Breast epithelium (tissue), 4 donors: Measurements from ENCODE around the gene IRF2BP2. TPM values are rescaled to one million over a fixed set of nuclear protein-coding genes. Genes with fewer than 3 reads are reported as not detected.
"Not testable (repeated sequence)": the region's sequence is repeated elsewhere in the genome, so short reads cannot be mapped to it uniquely, and the experiment has no call there.

Source experiments
- DNase-seq, 2 donors: peaks; one replicate each; pipeline ENCODE4 v3.0.0-alpha.2; 2019; ENCODE audit warnings: low spot score in 2 of 2
- H3K27ac ChIP-seq, 2 donors: fragments of 200-600 bp; sonication (generic) in 1 of 2; one replicate each; pipeline ENCODE4 v1.5.1; 2016 to 2019; ENCODE audit warnings: mild to moderate bottlenecking in 1 of 2
- H3K27me3 ChIP-seq, 2 donors: fragments of 200-600 bp; sonication (generic) in 1 of 2; one replicate each; pipeline versions ENCODE4 v1.5.1 to v1.6.0; 2017 to 2019; ENCODE audit warnings: control low read depth in 1 of 2, mild to moderate bottlenecking in 1 of 2
- H3K36me3 ChIP-seq: fragments of 200-600 bp; one replicate; pipeline ENCODE4 v1.5.1; 2019
- H3K4me1 ChIP-seq, 2 donors: fragments of 200-600 bp; sonication (generic); one replicate each; pipeline ENCODE4 v1.5.1; 2016 to 2019; ENCODE audit warnings: control low read depth in 1 of 2
- H3K4me3 ChIP-seq, 3 donors: fragments of 200-600 bp; sonication (generic); 1 replicate in 2 of 3; 2 replicates in 1 of 3; pipeline ENCODE4 v1.5.1; 2016 to 2019; ENCODE audit warnings: mild to moderate bottlenecking in 3 of 3, moderate library complexity in 2 of 3
- H3K9me3 ChIP-seq, 2 donors: fragments of 200-600 bp; sonication (generic) in 1 of 2; one replicate each; pipeline ENCODE4 v1.5.1; 2016 to 2019; ENCODE audit warnings: control low read depth in 1 of 2
- POLR2A ChIP-seq: fragments of 450-650 bp; IDR thresholded peaks from one replicate; pipeline ENCODE4 v1.6.1; 2016; ENCODE audit warnings: antibody characterized with exemption, mild to moderate bottlenecking, moderate library complexity
- POLR2AphosphoS5 ChIP-seq, 3 donors: sonication (generic); formaldehyde crosslinking; IDR thresholded peaks; one replicate each; pipeline ENCODE4 v1.6.1; 2017; ENCODE audit warnings: antibody characterized with exemption in 3 of 3
- intact Hi-C: fragments of 100-400 bp; cut with DNase I; formaldehyde crosslinking; loops from one replicate; pipeline ENCODE4 v1.15.1; 2023; ENCODE audit warnings: low total_unique reads
- total RNA-seq, 3 donors: library from RNA; depleted of rRNA; stranded (reverse); fragments of >200 nt; gene quantifications; one replicate each; pipeline ENCODE4 v1.1.0, GENCODE V29; 2016
- TF ChIP-seq, protein P1 (sequence below), 3 donors: fragments of 450-650 bp; IDR thresholded peaks; one replicate each; pipeline ENCODE4 v1.5.1; 2016 to 2017; ENCODE audit warnings: antibody characterized with exemption in 3 of 3, mild to moderate bottlenecking in 3 of 3, moderate library complexity in 3 of 3

Gene IRF2BP2
- total RNA-seq, 3 donors from 2014 or later: 60.3 to 108 (median 84.9) TPM

DNA sequence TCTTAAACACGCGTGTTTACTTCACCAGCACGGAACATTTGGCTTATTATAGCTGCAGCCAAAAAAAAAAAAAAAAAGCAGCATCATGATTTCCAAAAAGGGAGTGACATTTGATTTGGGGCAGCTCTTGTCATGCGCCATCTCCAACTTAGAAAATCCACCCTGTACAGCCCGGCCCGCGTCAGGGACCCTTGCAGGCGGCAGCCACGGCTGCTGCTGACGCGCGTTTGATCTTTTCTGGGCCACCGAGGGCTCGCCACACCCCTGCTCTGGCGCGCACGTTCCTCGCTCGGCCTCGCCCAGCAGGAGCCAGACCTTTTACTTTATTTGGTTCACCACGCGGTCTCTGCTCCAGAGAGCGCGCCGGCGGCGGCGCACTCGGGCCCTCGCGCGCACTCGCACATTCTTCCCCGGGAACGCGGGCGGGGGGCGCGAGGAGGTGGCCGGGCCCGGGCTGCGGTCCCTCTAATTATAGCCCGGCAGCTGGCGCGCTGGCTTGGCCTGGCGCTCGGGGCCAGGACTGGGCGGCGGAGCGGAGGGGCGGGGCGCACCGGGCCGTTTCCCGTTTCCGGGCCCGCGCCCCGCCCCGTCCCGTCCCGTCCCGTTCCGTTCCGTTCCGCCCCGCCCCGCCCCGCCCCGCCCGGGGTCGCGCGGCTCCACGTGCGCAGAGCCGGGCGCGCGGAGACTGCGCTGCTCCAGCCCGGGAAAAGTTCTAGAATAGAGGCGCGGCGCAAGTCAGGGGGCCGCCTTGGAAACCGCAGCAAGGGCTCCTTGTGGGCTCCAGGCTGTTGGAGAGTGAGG lies 10.2 kb downstream of the IRF2BP2 start:
- no peaks in the 10 kb centered on the region for H3K27me3 ChIP-seq
- intact Hi-C loops: loop anchor here (10.0 kb wide), 2 partner anchors 65 to 375 kb away; no protein-coding TSS in a partner anchor
- H3K4me1 ChIP-seq: peaks cover 0 to 16% of the 10 kb centered on the region in 2 donors
- no peaks in the 10 kb centered on the region for H3K36me3 ChIP-seq
- peak overlapping the region; percentile 98 to 99 for H3K27ac ChIP-seq
- TF ChIP-seq POLR2AphosphoS5 (IDR thresholded peaks at IDR 0.05) (peak; percentile 57 to 83 (median 77)), POLR2A (no peak)
- TF ChIP-seq, protein P1, sequence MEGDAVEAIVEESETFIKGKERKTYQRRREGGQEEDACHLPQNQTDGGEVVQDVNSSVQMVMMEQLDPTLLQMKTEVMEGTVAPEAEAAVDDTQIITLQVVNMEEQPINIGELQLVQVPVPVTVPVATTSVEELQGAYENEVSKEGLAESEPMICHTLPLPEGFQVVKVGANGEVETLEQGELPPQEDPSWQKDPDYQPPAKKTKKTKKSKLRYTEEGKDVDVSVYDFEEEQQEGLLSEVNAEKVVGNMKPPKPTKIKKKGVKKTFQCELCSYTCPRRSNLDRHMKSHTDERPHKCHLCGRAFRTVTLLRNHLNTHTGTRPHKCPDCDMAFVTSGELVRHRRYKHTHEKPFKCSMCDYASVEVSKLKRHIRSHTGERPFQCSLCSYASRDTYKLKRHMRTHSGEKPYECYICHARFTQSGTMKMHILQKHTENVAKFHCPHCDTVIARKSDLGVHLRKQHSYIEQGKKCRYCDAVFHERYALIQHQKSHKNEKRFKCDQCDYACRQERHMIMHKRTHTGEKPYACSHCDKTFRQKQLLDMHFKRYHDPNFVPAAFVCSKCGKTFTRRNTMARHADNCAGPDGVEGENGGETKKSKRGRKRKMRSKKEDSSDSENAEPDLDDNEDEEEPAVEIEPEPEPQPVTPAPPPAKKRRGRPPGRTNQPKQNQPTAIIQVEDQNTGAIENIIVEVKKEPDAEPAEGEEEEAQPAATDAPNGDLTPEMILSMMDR (IDR thresholded peaks at IDR 0.05): no peak
- peak; percentile 76 to 80 for DNase-seq
- peak overlapping the region; percentile 49 to 82 (median 54) for H3K4me3 ChIP-seq
- no peaks in the 10 kb centered on the region for H3K9me3 ChIP-seq

DNA sequence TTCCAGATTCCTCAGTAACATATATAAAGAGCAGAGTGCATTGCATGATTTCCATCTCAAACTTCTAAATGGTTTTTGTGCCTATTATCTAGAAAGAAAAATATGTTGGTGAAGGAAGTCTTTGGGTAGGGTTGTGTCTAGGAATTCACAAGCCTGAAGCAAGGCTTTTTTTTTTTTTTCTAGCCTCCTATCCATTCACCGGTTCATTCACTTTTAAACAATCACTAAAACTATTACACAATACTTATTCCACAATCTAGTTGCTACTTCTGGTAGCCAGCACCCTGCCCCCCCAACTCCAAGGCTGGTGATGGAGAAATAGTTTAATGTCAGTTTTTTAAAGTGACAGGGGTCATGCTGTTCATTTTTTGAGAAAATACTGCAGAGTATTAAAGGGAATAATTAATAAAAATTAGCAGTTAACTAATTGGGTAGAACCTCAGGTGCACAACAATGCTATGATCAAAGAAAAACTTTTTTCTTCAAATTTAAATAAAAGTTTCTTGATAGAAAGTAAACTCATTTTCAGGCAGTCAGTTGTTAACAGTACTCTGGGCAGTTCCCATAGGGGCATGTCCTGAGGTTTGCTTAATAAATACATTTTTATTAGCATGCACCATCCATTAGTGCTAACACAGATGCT lies 10.9 kb downstream of the IRF2BP2 start:
- no peak for TF ChIP-seq POLR2A
- TF ChIP-seq, protein P1 (IDR thresholded peaks at IDR 0.05): no peak
- no peak for TF ChIP-seq POLR2AphosphoS5 (IDR thresholded peaks at IDR 0.05)
- Histone ChIP-seq H3K9me3 (no peaks in the 10 kb centered on the region), H3K27me3 (no peaks in the 10 kb centered on the region), H3K4me1 (peaks cover 0 to 16% of the 10 kb centered on the region in 2 donors), H3K27ac (peak overlapping the region; percentile 98 to 99), H3K36me3 (no peaks in the 10 kb centered on the region), H3K4me3 (peak overlapping the region; percentile 49 to 82 (median 54))
- no peak for DNase-seq
- intact Hi-C loops: no loop called here

DNA sequence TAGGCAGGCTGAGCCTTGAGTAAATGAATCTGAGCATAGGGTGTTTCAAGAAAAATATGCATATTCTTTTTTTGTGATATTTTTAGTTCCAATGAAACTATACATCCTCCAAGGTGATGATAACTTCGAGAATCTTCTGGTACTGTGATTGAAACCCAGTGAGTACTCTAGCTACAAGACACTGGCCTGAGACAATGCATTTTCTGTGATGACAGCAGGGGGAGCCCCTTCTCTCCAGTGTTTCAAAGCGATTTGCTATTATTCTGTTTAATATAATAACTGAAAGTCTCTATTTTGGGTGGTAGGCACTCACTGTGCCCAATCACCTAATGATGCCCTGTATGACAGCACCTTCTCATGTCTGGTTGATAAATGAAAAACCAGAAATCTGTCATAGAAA lies 12.1 kb downstream of the IRF2BP2 start:
- Histone ChIP-seq H3K4me3 (no peak overlapping the region), H3K4me1 (peaks cover 0 to 16% of the 10 kb centered on the region in 2 donors), H3K27me3 (no peaks in the 10 kb centered on the region), H3K27ac (peak overlapping the region in 1 of 2 donors; percentile 99), H3K36me3 (no peaks in the 10 kb centered on the region), H3K9me3 (no peaks in the 10 kb centered on the region)
- TF ChIP-seq, protein P1 (IDR thresholded peaks at IDR 0.05): peak in 2 of 3 donors; percentile 32 to 42
- TF ChIP-seq POLR2AphosphoS5 (IDR thresholded peaks at IDR 0.05): no peak
- intact Hi-C loops: no loop called here
- no peak for DNase-seq

DNA sequence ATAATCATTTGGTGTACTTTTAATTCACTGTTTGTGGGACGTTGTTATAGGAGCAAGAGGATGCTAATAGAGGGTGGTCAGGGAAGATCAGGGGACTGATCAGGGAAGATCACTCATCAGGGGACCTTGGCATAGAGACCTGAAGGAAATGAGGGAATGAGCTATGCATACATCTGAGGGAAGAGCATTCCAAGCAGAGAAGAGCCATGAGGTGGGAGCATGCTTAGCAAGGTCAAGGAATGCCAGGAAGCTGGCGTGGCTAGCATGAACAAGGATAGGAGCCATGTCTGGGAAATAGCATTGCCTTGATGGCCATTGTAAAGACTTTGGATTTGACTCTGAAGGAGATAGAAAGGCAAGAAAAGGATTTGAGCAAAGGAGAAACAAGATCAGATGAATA lies 14.1 kb downstream of the IRF2BP2 start:
- TF ChIP-seq, protein P1 (IDR thresholded peaks at IDR 0.05): no peak
- TF ChIP-seq POLR2A (no peak), POLR2AphosphoS5 (IDR thresholded peaks at IDR 0.05) (no peak)
- intact Hi-C loops: no loop called here
- H3K27ac ChIP-seq: no peak overlapping the region
- no peaks in the 10 kb centered on the region for H3K9me3 ChIP-seq
- DNase-seq: no peak
- no peaks in the 10 kb centered on the region for H3K27me3 ChIP-seq
- H3K4me3 ChIP-seq: no peak overlapping the region
- H3K36me3 ChIP-seq: no peaks in the 10 kb centered on the region
- H3K4me1 ChIP-seq: peaks cover 0 to 5% of the 10 kb centered on the region in 2 donors

DNA sequence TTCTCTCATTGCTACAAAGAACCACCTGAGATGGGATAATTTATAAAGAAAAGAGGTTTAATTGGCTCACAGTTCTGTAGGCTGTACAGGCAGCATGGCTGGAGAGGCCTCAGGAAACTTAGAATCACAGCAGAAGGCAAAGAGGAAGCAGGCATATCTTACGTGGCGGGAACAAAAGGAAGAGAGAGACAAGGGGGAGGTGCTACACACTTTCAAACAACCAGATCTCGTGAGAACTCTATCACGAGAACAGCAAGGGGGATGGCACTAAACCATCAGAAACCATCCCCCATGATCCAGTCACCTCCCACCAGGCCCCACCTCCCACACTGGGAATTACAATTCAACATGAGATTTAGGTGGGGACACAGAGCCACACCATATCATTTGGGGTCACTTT lies 15.4 kb downstream of the IRF2BP2 start:
- DNase-seq, H3K27me3 ChIP-seq, H3K4me1 ChIP-seq, intact Hi-C loops, H3K27ac ChIP-seq, H3K36me3 ChIP-seq, H3K4me3 ChIP-seq, H3K9me3 ChIP-seq: not testable (repeated sequence)
